Non-pigmented ciliary epithelial cell (primary cell): ENCODE measurements around the gene PRKCI.
"Not testable (repeated sequence)": the region's sequence is repeated elsewhere in the genome, so short reads cannot be mapped to it uniquely, and the experiment has no call there.

Source experiments
- DNase-seq: peaks from one replicate; pipeline ENCODE4 v3.0.0-alpha.2; 2010; ENCODE audit warnings: low read depth

Gene PRKCI

GRCh38 chr3:170222647-170223541, 670 bp downstream of the PRKCI start:
- no peak for DNase-seq

- no peak for DNase-seq
These were observed 2.9 kb downstream of the PRKCI start for GRCh38 chr3:170225166-170225565.

- no peak for DNase-seq
These were observed 4.3 kb downstream of the PRKCI start for GRCh38 chr3:170226426-170226960.

GRCh38 chr3:170228093-170228766, 6.0 kb downstream of the PRKCI start:
- DNase-seq, result no peak

- no peak for DNase-seq
These were observed 10.0 kb downstream of the PRKCI start for GRCh38 chr3:170232266-170232665.

GRCh38 chr3:170233530-170233929, 11.3 kb downstream of the PRKCI start:
- no peak for DNase-seq

GRCh38 chr3:170240142-170240541, 17.9 kb downstream of the PRKCI start:
- no peak for DNase-seq

- no peak for DNase-seq
These were observed 18.4 kb downstream of the PRKCI start for GRCh38 chr3:170240671-170241070.

GRCh38 chr3:170244576-170244975, 22.4 kb downstream of the PRKCI start:
- DNase-seq, result no peak

- no peak for DNase-seq
These were observed 25.7 kb downstream of the PRKCI start for GRCh38 chr3:170247875-170248274.

GRCh38 chr3:170256597-170256996, 34.4 kb downstream of the PRKCI start:
- DNase-seq, result no peak

- no peak for DNase-seq
These were observed 34.9 kb downstream of the PRKCI start for GRCh38 chr3:170257145-170257544.

GRCh38 chr3:170258105-170258487, 35.9 kb downstream of the PRKCI start:
- no peak for DNase-seq

GRCh38 chr3:170259907-170260306, 37.7 kb downstream of the PRKCI start:
- DNase-seq, result no peak

- no peak for DNase-seq
These were observed 45.6 kb downstream of the PRKCI start for GRCh38 chr3:170267793-170268192.

- DNase-seq, result not testable (repeated sequence)
These were observed 47.5 kb downstream of the PRKCI start for GRCh38 chr3:170269673-170270254.

- no peak for DNase-seq
These were observed 48.2 kb downstream of the PRKCI start for GRCh38 chr3:170270282-170270881.

- DNase-seq, result no peak
These were observed 52.4 kb downstream of the PRKCI start for GRCh38 chr3:170274641-170275040.

GRCh38 chr3:170275832-170276231, 53.6 kb downstream of the PRKCI start:
- DNase-seq, result no peak

- not testable (repeated sequence) for DNase-seq
These were observed 55.1 kb downstream of the PRKCI start for GRCh38 chr3:170277311-170277710.

- DNase-seq, result no peak
These were observed 55.8 kb downstream of the PRKCI start for GRCh38 chr3:170277833-170278580.

- no peak for DNase-seq
These were observed 56.4 kb downstream of the PRKCI start for GRCh38 chr3:170278627-170279026.
